Mesothelial cell of epicardium (in vitro differentiated cells): Measurements from ENCODE around the gene SH2D3A. TPM values are rescaled to one million over a fixed set of nuclear protein-coding genes. Genes with fewer than 3 reads are reported as not detected.
A peak's percentile ranks its signal among the peaks of the same experiment; 100 is the strongest.

Experiments
- DNase-seq, 2 experiments: peaks; one replicate each; pipeline ENCODE4 v3.0.0; 2021; ENCODE audit warnings: low spot score in 2 of 2; ENCODE audit not compliant: unreplicated experiment in 2 of 2
- H3K27ac Mint-ChIP-seq: 2 replicates; pipeline ENCODE4 v1.8.0; 2021; ENCODE audit warnings: mixed read lengths
- H3K27me3 Mint-ChIP-seq: 2 replicates; pipeline ENCODE4 v1.8.0; 2021; ENCODE audit warnings: low read depth, mixed read lengths
- H3K36me3 Mint-ChIP-seq: 2 replicates; pipeline ENCODE4 v1.8.0; 2021; ENCODE audit warnings: mixed read lengths
- H3K4me1 Mint-ChIP-seq: 2 replicates; pipeline ENCODE4 v1.8.0; 2021; ENCODE audit warnings: mixed read lengths
- H3K4me3 Mint-ChIP-seq: 2 replicates; pipeline ENCODE4 v1.8.0; 2021; ENCODE audit warnings: mild to moderate bottlenecking, moderate library complexity, mixed read lengths
- H3K9me3 Mint-ChIP-seq: 2 replicates; pipeline ENCODE4 v1.8.0; 2021; ENCODE audit warnings: mixed read lengths
- CTCF ChIP-seq: fragments of 200-600 bp; sonication (generic); IDR thresholded peaks from one replicate; pipeline ENCODE4 v1.5.0; 2021; ENCODE audit warnings: antibody characterized with exemption; ENCODE audit not compliant: unreplicated experiment
- total RNA-seq: library from RNA; stranded (reverse); gene quantifications from 3 replicates; pipeline ENCODE4 v1.2.1, GENCODE V29; 2021

SH2D3A gene
- total RNA-seq, 1 donor from 2014 or later = 13.3 TPM

GRCh38 chr19:6739390-6739882, 27.8 kb downstream of the SH2D3A start, which contains the start of gene TRIP10:
Gene TRIP10 (plus strand): TSS chr19:6739680. CDS start chr19:6739762, 82 bp downstream.
- H3K4me3 Mint-ChIP-seq = peak within 1 kb of the TSS; percentile 98
- H3K9me3 Mint-ChIP-seq = no peaks in the 10 kb centered on the region
- H3K36me3 Mint-ChIP-seq = peaks cover 11% of the 10 kb centered on the region
- no peaks in the 10 kb centered on the region for H3K27me3 Mint-ChIP-seq
- DNase-seq = peak; percentile 78 to 84
- peak within 1 kb of the TSS; percentile 98 for H3K27ac Mint-ChIP-seq
- H3K4me1 Mint-ChIP-seq = peaks cover 64% of the 10 kb centered on the region
- no peak for TF ChIP-seq CTCF

- peak overlapping the region; percentile 98 for H3K4me3 Mint-ChIP-seq
- peak in 1 of 2 experiments; percentile 75 for DNase-seq
- peaks cover 6% of the 10 kb centered on the region for H3K36me3 Mint-ChIP-seq
- H3K9me3 Mint-ChIP-seq = no peaks in the 10 kb centered on the region
- H3K27me3 Mint-ChIP-seq = no peaks in the 10 kb centered on the region
- H3K4me1 Mint-ChIP-seq = peaks cover 58% of the 10 kb centered on the region
- H3K27ac Mint-ChIP-seq = peak overlapping the region; percentile 98
- TF ChIP-seq CTCF = no peak
Measured at GRCh38 chr19:6738787-6739389, 28.3 kb downstream of the SH2D3A start.

GRCh38 chr19:6737873-6738786, 29.1 kb downstream of the SH2D3A start:
- peak overlapping the region; percentile 98 for H3K27ac Mint-ChIP-seq
- peaks cover 3% of the 10 kb centered on the region for H3K36me3 Mint-ChIP-seq
- peak overlapping the region; percentile 98 for H3K4me3 Mint-ChIP-seq
- H3K27me3 Mint-ChIP-seq = no peaks in the 10 kb centered on the region
- no peaks in the 10 kb centered on the region for H3K9me3 Mint-ChIP-seq
- peaks cover 52% of the 10 kb centered on the region for H3K4me1 Mint-ChIP-seq
- peak; percentile 60 for TF ChIP-seq CTCF
- DNase-seq = no peak

GRCh38 chr19:6737284-6737872, 29.9 kb downstream of the SH2D3A start, which contains the start of gene GPR108:
Gene GPR108 (minus strand): TSS chr19:6737580. CDS start chr19:6737576, 4 bp downstream.
- peak; percentile 99 for DNase-seq
- peaks cover 45% of the 10 kb centered on the region for H3K4me1 Mint-ChIP-seq
- TF ChIP-seq CTCF = no peak
- H3K4me3 Mint-ChIP-seq = peak within 1 kb of the TSS; percentile 98
- no peaks in the 10 kb centered on the region for H3K27me3 Mint-ChIP-seq
- H3K9me3 Mint-ChIP-seq = no peaks in the 10 kb centered on the region
- H3K27ac Mint-ChIP-seq = peak within 1 kb of the TSS; percentile 98
- H3K36me3 Mint-ChIP-seq = peaks cover 5% of the 10 kb centered on the region

- H3K27me3 Mint-ChIP-seq = no peaks in the 10 kb centered on the region
Measured at GRCh38 chr19:6736917-6737283, 30.3 kb downstream of the SH2D3A start.

More at GRCh38 chr19:6736917-6737283, 30.3 kb downstream of the SH2D3A start:
- peak overlapping the region; percentile 98 for H3K27ac Mint-ChIP-seq
- peaks cover 42% of the 10 kb centered on the region for H3K4me1 Mint-ChIP-seq
- DNase-seq = no peak
- peaks cover 6% of the 10 kb centered on the region for H3K36me3 Mint-ChIP-seq
- H3K9me3 Mint-ChIP-seq = no peaks in the 10 kb centered on the region
- H3K4me3 Mint-ChIP-seq = peak overlapping the region; percentile 98
- TF ChIP-seq CTCF = no peak
